RWPE1 (cell line): Measurements from ENCODE around the gene DGCR2.

Experiments
- CTCF ChIA-PET: fragments of 350-600 bp; sonication (Branson Sonifier 250); formaldehyde crosslinking; extraction: SDS; loops from one replicate; lab custom pipeline; 2021; lab: Yijun Ruan, JAX
- POLR2A ChIA-PET: fragments of 400-600 bp; formaldehyde crosslinking; extraction: SDS; loops from one replicate; lab custom pipeline; 2020; ENCODE audit warnings: antibody characterized with exemption; ENCODE audit not compliant: low non-redundant PET; lab: Yijun Ruan, JAX
- DNase-seq: peaks from one replicate; pipeline ENCODE4 v3.0.0; 2012; ENCODE audit warnings: low spot score
- H3K27ac ChIP-seq: fragments of 450-650 bp; 2 replicates; pipeline ENCODE4 v1.5.1; 2017
- CTCF ChIP-seq: fragments of 450-650 bp; conservative IDR thresholded peaks from 2 replicates; pipeline ENCODE4 v1.5.1; 2017; ENCODE audit warnings: low read depth, mild to moderate bottlenecking

DGCR2 gene

GRCh38 chr22:19122143-19122751 lies at the start of gene DGCR2:
TSS of gene DGCR2 (minus strand) at chr22:19122412. CDS start at chr22:19122206, 206 bp downstream.
- TF ChIP-seq CTCF: no peak
- CTCF ChIA-PET: no interaction called here
- peak within 1 kb of the TSS; percentile 86 for H3K27ac ChIP-seq
- DNase-seq: peak; percentile 95
- POLR2A ChIA-PET: interaction anchor here (1.0 kb wide), 2 partner anchors 11 to 22 kb away, joined by 3 to 4 read pairs; partner anchors contain the start of gene ESS2

- no peak overlapping the region for H3K27ac ChIP-seq
- CTCF ChIA-PET: no interaction called here
- no peak for TF ChIP-seq CTCF
- POLR2A ChIA-PET: no interaction called here
- DNase-seq: no peak
Measured at GRCh38 chr22:19169947-19170318, 47.7 kb upstream of the DGCR2 start.

- DNase-seq: no peak
- TF ChIP-seq CTCF: no peak
- H3K27ac ChIP-seq: no peak overlapping the region
- ChIA-PET CTCF (no interaction called here), POLR2A (no interaction called here)
Measured at GRCh38 chr22:19169002-19169946, 47.1 kb upstream of the DGCR2 start.

- POLR2A ChIA-PET: no interaction called here
- CTCF ChIA-PET: no interaction called here
- no peak for TF ChIP-seq CTCF
- no peak for DNase-seq
- H3K27ac ChIP-seq: no peak overlapping the region
Measured at GRCh38 chr22:19168088-19168890, 46.1 kb upstream of the DGCR2 start.

- no peak for TF ChIP-seq CTCF
- no peak overlapping the region for H3K27ac ChIP-seq
- ChIA-PET POLR2A (no interaction called here), CTCF (no interaction called here)
- DNase-seq: no peak
Measured at GRCh38 chr22:19167106-19167869, 45.1 kb upstream of the DGCR2 start.
